H9 (cell line): ENCODE data around the gene ARMC2. TPM values are rescaled to one million over a fixed set of nuclear protein-coding genes. Genes with fewer than 3 reads are reported as not detected.

Source experiments
- DNase-seq: peaks from one replicate; pipeline ENCODE4 v3.0.0-alpha.2; 2017
- H2AFZ ChIP-seq: one replicate; pipeline ENCODE4 v1.6.1; 2013; ENCODE audit warnings: mild to moderate bottlenecking, low read length, control low read depth, moderate library complexity
- H2AK5ac ChIP-seq: 2 replicates; pipeline ENCODE4 v1.6.1; 2013; ENCODE audit warnings: low read length, control low read depth, mixed read lengths; ENCODE audit not compliant: insufficient read length
- H2BK120ac ChIP-seq: one replicate; pipeline ENCODE4 v1.6.1; 2013; ENCODE audit warnings: low read depth, mild to moderate bottlenecking, low read length, control low read depth, inconsistent platforms; ENCODE audit not compliant: poor library complexity, severe bottlenecking
- H2BK12ac ChIP-seq: 2 replicates; pipeline ENCODE4 v1.6.1; 2013; ENCODE audit warnings: low read length, control low read depth, mixed read lengths, low read depth; ENCODE audit not compliant: insufficient read length
- H2BK15ac ChIP-seq: 2 replicates; pipeline ENCODE4 v1.6.1; 2013; ENCODE audit warnings: low read depth, low read length, control low read depth
- H2BK20ac ChIP-seq: one replicate; pipeline ENCODE4 v1.6.1; 2013; ENCODE audit warnings: low read depth, mild to moderate bottlenecking, low read length, control low read depth, inconsistent platforms; ENCODE audit not compliant: poor library complexity, severe bottlenecking
- H2BK5ac ChIP-seq: 2 replicates; pipeline ENCODE4 v1.6.1; 2013; ENCODE audit warnings: low read length, control low read depth, mixed read lengths; ENCODE audit not compliant: insufficient read length
- H3K14ac ChIP-seq: 2 replicates; pipeline ENCODE4 v1.6.1; 2013; ENCODE audit warnings: low read length, control low read depth; ENCODE audit not compliant: insufficient read depth
- H3K18ac ChIP-seq: 2 replicates; pipeline ENCODE4 v1.6.1; 2013; ENCODE audit warnings: low read depth, mild to moderate bottlenecking, mixed read lengths, low read length, control low read depth; ENCODE audit not compliant: insufficient read length
- H3K23ac ChIP-seq: 2 replicates; pipeline ENCODE4 v1.6.1; 2013; ENCODE audit warnings: low read length, control low read depth, mixed read lengths, low read depth; ENCODE audit not compliant: insufficient read length
- H3K23me2 ChIP-seq: 2 replicates; pipeline ENCODE4 v1.6.1; 2013; ENCODE audit warnings: low read depth, mild to moderate bottlenecking, mixed read lengths, low read length, control low read depth; ENCODE audit not compliant: insufficient read length, poor library complexity, severe bottlenecking
- H3K27ac ChIP-seq: 2 replicates; pipeline ENCODE4 v1.5.1; 2013; ENCODE audit warnings: low read length, control low read depth, mixed read lengths, low read depth; ENCODE audit not compliant: insufficient read length
- H3K27me3 ChIP-seq: 2 replicates; pipeline ENCODE4 v1.6.1; 2013; ENCODE audit warnings: low read length, control low read depth, inconsistent platforms; ENCODE audit not compliant: insufficient read depth
- H3K4ac ChIP-seq: 2 replicates; pipeline ENCODE4 v1.6.1; 2013; ENCODE audit warnings: low read depth, mild to moderate bottlenecking, control low read depth, inconsistent platforms, low read length, moderate library complexity
- H3K4me1 ChIP-seq: 2 replicates; pipeline ENCODE4 v1.6.1; 2013; ENCODE audit warnings: low read length, control low read depth, inconsistent platforms; ENCODE audit not compliant: insufficient read depth
- H3K4me2 ChIP-seq: 2 replicates; pipeline ENCODE4 v1.6.1; 2013; ENCODE audit warnings: low read length, control low read depth, mixed read lengths; ENCODE audit not compliant: insufficient read length, insufficient read depth
- H3K56ac ChIP-seq: 2 replicates; pipeline ENCODE4 v1.6.1; 2013; ENCODE audit warnings: low read depth, mild to moderate bottlenecking, mixed read lengths, low read length, control low read depth; ENCODE audit not compliant: insufficient read length
- H3K79me1 ChIP-seq: 2 replicates; pipeline ENCODE4 v1.6.1; 2013; ENCODE audit warnings: low read depth, mild to moderate bottlenecking, moderate library complexity, low read length, control low read depth, inconsistent platforms; ENCODE audit not compliant: insufficient read depth, poor library complexity, severe bottlenecking
- H3K79me2 ChIP-seq: 2 replicates; pipeline ENCODE4 v1.6.1; 2013; ENCODE audit warnings: low read length, control low read depth, inconsistent platforms; ENCODE audit not compliant: insufficient read depth
- H3K9ac ChIP-seq: 2 replicates; pipeline ENCODE4 v1.6.1; 2013; ENCODE audit warnings: low read length, control low read depth, mixed read lengths; ENCODE audit not compliant: insufficient read length; ENCODE audit errors: extremely low read depth
- H3K9me3 ChIP-seq: one replicate; pipeline ENCODE4 v1.6.1; 2013; ENCODE audit warnings: low read depth, low read length, inconsistent platforms; ENCODE audit not compliant: control insufficient read depth
- H3T11ph ChIP-seq: one replicate; pipeline ENCODE4 v1.6.1; 2013; ENCODE audit warnings: mild to moderate bottlenecking, low read length, control low read depth, inconsistent platforms
- H4K20me1 ChIP-seq: one replicate; pipeline ENCODE4 v1.6.1; 2013; ENCODE audit not compliant: control insufficient read depth, insufficient read length, insufficient read depth
- H4K5ac ChIP-seq: 2 replicates; pipeline ENCODE4 v1.6.1; 2013; ENCODE audit warnings: low read depth, mild to moderate bottlenecking, mixed read lengths, low read length, control low read depth; ENCODE audit not compliant: insufficient read length
- H4K8ac ChIP-seq: replicated peaks from 2 replicates; pipeline ENCODE4 v1.6.1; 2013; ENCODE audit warnings: low read length, control low read depth, mixed read lengths, low read depth; ENCODE audit not compliant: insufficient read length
- H4K91ac ChIP-seq: 2 replicates; pipeline ENCODE4 v1.6.1; 2013; ENCODE audit warnings: low read depth, mild to moderate bottlenecking, moderate library complexity, mixed read lengths, low read length, control low read depth; ENCODE audit not compliant: insufficient read length
- H3K27ac Mint-ChIP-seq, 3 experiments: 2 replicates in 2 of 3; 3 replicates in 1 of 3; pipeline ENCODE4 v1.8.0; 2020 to 2021; ENCODE audit warnings: mixed read lengths in 3 of 3, mild to moderate bottlenecking in 1 of 3, moderate library complexity in 1 of 3
- H3K27me3 Mint-ChIP-seq: 2 replicates; pipeline ENCODE4 v1.8.0; 2021; ENCODE audit warnings: low read depth, mild to moderate bottlenecking, moderate library complexity, mixed read lengths
- H3K36me3 Mint-ChIP-seq, 3 experiments: 2 replicates in 2 of 3; 3 replicates in 1 of 3; pipeline ENCODE4 v1.8.0; 2020 to 2021; ENCODE audit warnings: low read depth in 3 of 3, mixed read lengths in 3 of 3; ENCODE audit not compliant: insufficient read depth in 1 of 3
- H3K4me1 Mint-ChIP-seq, 2 experiments: 2 replicates each; pipeline ENCODE4 v1.8.0; 2020; ENCODE audit warnings: mixed read lengths in 2 of 2
- H3K4me3 Mint-ChIP-seq, 2 experiments: 2 replicates in 1 of 2; 3 replicates in 1 of 2; pipeline ENCODE4 v1.8.0; 2020 to 2021; ENCODE audit warnings: mild to moderate bottlenecking in 2 of 2, mixed read lengths in 2 of 2, moderate library complexity in 1 of 2
- H3K9me3 Mint-ChIP-seq, 2 experiments: 2 replicates in 1 of 2; 3 replicates in 1 of 2; pipeline ENCODE4 v1.8.0; 2020; ENCODE audit warnings: mild to moderate bottlenecking in 2 of 2, mixed read lengths in 2 of 2, moderate library complexity in 1 of 2
- WGBS: extraction: QIAGEN DNeasy Blood & Tissue Kit; methylation state at CpG from one replicate; pipeline ENCODE4 v1.1.7; 2013; ENCODE audit warnings: missing lambda C conversion rate, low lambda C conversion rate, mixed read lengths; ENCODE audit not compliant: insufficient read length; ENCODE audit errors: extremely low coverage; 5-methylcytosine and 5-hydroxymethylcytosine counted together
- total RNA-seq: library from RNA; stranded (reverse); gene quantifications from 2 replicates; pipeline ENCODE4 v1.2.1, GENCODE V29; 2021
- TF ChIP-seq, protein P1 (sequence below): fragments of 200-600 bp; sonication (generic); conservative IDR thresholded peaks from 3 replicates; pipeline ENCODE4 v1.8.0; 2021; ENCODE audit warnings: antibody characterized with exemption, mild to moderate bottlenecking

ARMC2 gene
- total RNA-seq, 1 experiment from 2014 or later = 2.8 TPM

DNA sequence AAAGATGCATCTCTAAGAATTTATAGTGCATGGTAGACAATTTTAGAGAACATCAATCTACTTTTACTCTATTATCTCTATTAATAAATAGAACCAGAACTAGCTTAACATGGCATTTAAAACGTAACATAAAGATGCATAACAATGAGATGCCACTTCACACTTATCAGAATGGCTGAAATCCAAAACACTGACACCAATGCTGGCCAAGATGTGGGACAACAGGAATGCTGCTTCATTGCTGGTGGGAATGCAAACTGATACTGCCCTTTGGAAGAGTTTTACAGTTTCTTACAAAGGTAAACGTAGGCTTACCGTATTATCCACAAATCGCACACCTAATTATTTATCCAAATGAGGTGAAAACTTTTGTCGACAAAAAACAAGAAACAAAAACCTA lies 151.2 kb downstream of the ARMC2 start:
- H3K36me3 Mint-ChIP-seq = peaks cover 0 to 28% (median 14%) of the 10 kb centered on the region in 3 experiments; a peak in 3 of 7 replicates
- DNase-seq = no peak
- H3K27me3 Mint-ChIP-seq = no peaks in the 10 kb centered on the region
- WGBS = no CpG with 5 or more reads among the region's 5 CpGs
- no peak overlapping the region for H2BK5ac ChIP-seq
- no peak overlapping the region for H3K9ac ChIP-seq
- H3K14ac ChIP-seq = no peak overlapping the region
- no peaks in the 10 kb centered on the region for H3K9me3 ChIP-seq
- no peaks in the 10 kb centered on the region; the same call in 1 of the 2 replicates for H3K79me2 ChIP-seq
- H2BK15ac ChIP-seq = no peak overlapping the region
- no peak overlapping the region for H3K18ac ChIP-seq
- no peaks in the 10 kb centered on the region for H3K4me1 ChIP-seq
- no peak overlapping the region for H3K4ac ChIP-seq
- no peak overlapping the region for H2BK120ac ChIP-seq
- no peaks in the 10 kb centered on the region for H3K27me3 ChIP-seq
- H4K91ac ChIP-seq = no peak overlapping the region
- H3K56ac ChIP-seq = no peak overlapping the region
- no peak overlapping the region for H3T11ph ChIP-seq
- no peak overlapping the region for H4K5ac ChIP-seq
- no peak overlapping the region for H3K4me2 ChIP-seq
- H3K23ac ChIP-seq = no peak overlapping the region
- H3K27ac ChIP-seq = no peak overlapping the region
- TF ChIP-seq, protein P1, sequence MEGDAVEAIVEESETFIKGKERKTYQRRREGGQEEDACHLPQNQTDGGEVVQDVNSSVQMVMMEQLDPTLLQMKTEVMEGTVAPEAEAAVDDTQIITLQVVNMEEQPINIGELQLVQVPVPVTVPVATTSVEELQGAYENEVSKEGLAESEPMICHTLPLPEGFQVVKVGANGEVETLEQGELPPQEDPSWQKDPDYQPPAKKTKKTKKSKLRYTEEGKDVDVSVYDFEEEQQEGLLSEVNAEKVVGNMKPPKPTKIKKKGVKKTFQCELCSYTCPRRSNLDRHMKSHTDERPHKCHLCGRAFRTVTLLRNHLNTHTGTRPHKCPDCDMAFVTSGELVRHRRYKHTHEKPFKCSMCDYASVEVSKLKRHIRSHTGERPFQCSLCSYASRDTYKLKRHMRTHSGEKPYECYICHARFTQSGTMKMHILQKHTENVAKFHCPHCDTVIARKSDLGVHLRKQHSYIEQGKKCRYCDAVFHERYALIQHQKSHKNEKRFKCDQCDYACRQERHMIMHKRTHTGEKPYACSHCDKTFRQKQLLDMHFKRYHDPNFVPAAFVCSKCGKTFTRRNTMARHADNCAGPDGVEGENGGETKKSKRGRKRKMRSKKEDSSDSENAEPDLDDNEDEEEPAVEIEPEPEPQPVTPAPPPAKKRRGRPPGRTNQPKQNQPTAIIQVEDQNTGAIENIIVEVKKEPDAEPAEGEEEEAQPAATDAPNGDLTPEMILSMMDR = no peak
- H2BK20ac ChIP-seq = no peak overlapping the region
- no peaks in the 10 kb centered on the region for H3K23me2 ChIP-seq
- no peak overlapping the region for H3K27ac Mint-ChIP-seq
- no peak overlapping the region for H2AK5ac ChIP-seq
- H3K4me3 Mint-ChIP-seq = no peak overlapping the region
- no peaks in the 10 kb centered on the region for H3K4me1 Mint-ChIP-seq
- no peak overlapping the region for H2AFZ ChIP-seq
- H4K20me1 ChIP-seq = no peaks in the 10 kb centered on the region
- H2BK12ac ChIP-seq = no peak overlapping the region
- H3K79me1 ChIP-seq = no peaks in the 10 kb centered on the region
- H3K9me3 Mint-ChIP-seq = no peaks in the 10 kb centered on the region
- no peak overlapping the region for H4K8ac ChIP-seq
